H9 (cell line): Measurements from ENCODE around the gene RPE65. TPM values are rescaled to one million over a fixed set of nuclear protein-coding genes. Genes with fewer than 3 reads are reported as not detected.

Experiments used
- DNase-seq: peaks from one replicate; pipeline ENCODE4 v3.0.0-alpha.2; 2017
- H2AFZ ChIP-seq: one replicate; pipeline ENCODE4 v1.6.1; 2013; ENCODE audit warnings: mild to moderate bottlenecking, low read length, control low read depth, moderate library complexity
- H2AK5ac ChIP-seq: 2 replicates; pipeline ENCODE4 v1.6.1; 2013; ENCODE audit warnings: low read length, control low read depth, mixed read lengths; ENCODE audit not compliant: insufficient read length
- H2BK120ac ChIP-seq: one replicate; pipeline ENCODE4 v1.6.1; 2013; ENCODE audit warnings: low read depth, mild to moderate bottlenecking, low read length, control low read depth, inconsistent platforms; ENCODE audit not compliant: poor library complexity, severe bottlenecking
- H2BK12ac ChIP-seq: 2 replicates; pipeline ENCODE4 v1.6.1; 2013; ENCODE audit warnings: low read length, control low read depth, mixed read lengths, low read depth; ENCODE audit not compliant: insufficient read length
- H2BK15ac ChIP-seq: 2 replicates; pipeline ENCODE4 v1.6.1; 2013; ENCODE audit warnings: low read depth, low read length, control low read depth
- H2BK20ac ChIP-seq: one replicate; pipeline ENCODE4 v1.6.1; 2013; ENCODE audit warnings: low read depth, mild to moderate bottlenecking, low read length, control low read depth, inconsistent platforms; ENCODE audit not compliant: poor library complexity, severe bottlenecking
- H2BK5ac ChIP-seq: 2 replicates; pipeline ENCODE4 v1.6.1; 2013; ENCODE audit warnings: low read length, control low read depth, mixed read lengths; ENCODE audit not compliant: insufficient read length
- H3K14ac ChIP-seq: 2 replicates; pipeline ENCODE4 v1.6.1; 2013; ENCODE audit warnings: low read length, control low read depth; ENCODE audit not compliant: insufficient read depth
- H3K18ac ChIP-seq: 2 replicates; pipeline ENCODE4 v1.6.1; 2013; ENCODE audit warnings: low read depth, mild to moderate bottlenecking, mixed read lengths, low read length, control low read depth; ENCODE audit not compliant: insufficient read length
- H3K23ac ChIP-seq: 2 replicates; pipeline ENCODE4 v1.6.1; 2013; ENCODE audit warnings: low read length, control low read depth, mixed read lengths, low read depth; ENCODE audit not compliant: insufficient read length
- H3K23me2 ChIP-seq: 2 replicates; pipeline ENCODE4 v1.6.1; 2013; ENCODE audit warnings: low read depth, mild to moderate bottlenecking, mixed read lengths, low read length, control low read depth; ENCODE audit not compliant: insufficient read length, poor library complexity, severe bottlenecking
- H3K27ac ChIP-seq: 2 replicates; pipeline ENCODE4 v1.5.1; 2013; ENCODE audit warnings: low read length, control low read depth, mixed read lengths, low read depth; ENCODE audit not compliant: insufficient read length
- H3K27me3 ChIP-seq: 2 replicates; pipeline ENCODE4 v1.6.1; 2013; ENCODE audit warnings: low read length, control low read depth, inconsistent platforms; ENCODE audit not compliant: insufficient read depth
- H3K4ac ChIP-seq: 2 replicates; pipeline ENCODE4 v1.6.1; 2013; ENCODE audit warnings: low read depth, mild to moderate bottlenecking, control low read depth, inconsistent platforms, low read length, moderate library complexity
- H3K4me1 ChIP-seq: 2 replicates; pipeline ENCODE4 v1.6.1; 2013; ENCODE audit warnings: low read length, control low read depth, inconsistent platforms; ENCODE audit not compliant: insufficient read depth
- H3K4me2 ChIP-seq: 2 replicates; pipeline ENCODE4 v1.6.1; 2013; ENCODE audit warnings: low read length, control low read depth, mixed read lengths; ENCODE audit not compliant: insufficient read length, insufficient read depth
- H3K56ac ChIP-seq: 2 replicates; pipeline ENCODE4 v1.6.1; 2013; ENCODE audit warnings: low read depth, mild to moderate bottlenecking, mixed read lengths, low read length, control low read depth; ENCODE audit not compliant: insufficient read length
- H3K79me1 ChIP-seq: 2 replicates; pipeline ENCODE4 v1.6.1; 2013; ENCODE audit warnings: low read depth, mild to moderate bottlenecking, moderate library complexity, low read length, control low read depth, inconsistent platforms; ENCODE audit not compliant: insufficient read depth, poor library complexity, severe bottlenecking
- H3K79me2 ChIP-seq: 2 replicates; pipeline ENCODE4 v1.6.1; 2013; ENCODE audit warnings: low read length, control low read depth, inconsistent platforms; ENCODE audit not compliant: insufficient read depth
- H3K9ac ChIP-seq: 2 replicates; pipeline ENCODE4 v1.6.1; 2013; ENCODE audit warnings: low read length, control low read depth, mixed read lengths; ENCODE audit not compliant: insufficient read length; ENCODE audit errors: extremely low read depth
- H3K9me3 ChIP-seq: one replicate; pipeline ENCODE4 v1.6.1; 2013; ENCODE audit warnings: low read depth, low read length, inconsistent platforms; ENCODE audit not compliant: control insufficient read depth
- H3T11ph ChIP-seq: one replicate; pipeline ENCODE4 v1.6.1; 2013; ENCODE audit warnings: mild to moderate bottlenecking, low read length, control low read depth, inconsistent platforms
- H4K20me1 ChIP-seq: one replicate; pipeline ENCODE4 v1.6.1; 2013; ENCODE audit not compliant: control insufficient read depth, insufficient read length, insufficient read depth
- H4K5ac ChIP-seq: 2 replicates; pipeline ENCODE4 v1.6.1; 2013; ENCODE audit warnings: low read depth, mild to moderate bottlenecking, mixed read lengths, low read length, control low read depth; ENCODE audit not compliant: insufficient read length
- H4K8ac ChIP-seq: replicated peaks from 2 replicates; pipeline ENCODE4 v1.6.1; 2013; ENCODE audit warnings: low read length, control low read depth, mixed read lengths, low read depth; ENCODE audit not compliant: insufficient read length
- H4K91ac ChIP-seq: 2 replicates; pipeline ENCODE4 v1.6.1; 2013; ENCODE audit warnings: low read depth, mild to moderate bottlenecking, moderate library complexity, mixed read lengths, low read length, control low read depth; ENCODE audit not compliant: insufficient read length
- H3K27ac Mint-ChIP-seq, 3 experiments: 2 replicates in 2 of 3; 3 replicates in 1 of 3; pipeline ENCODE4 v1.8.0; 2020 to 2021; ENCODE audit warnings: mixed read lengths in 3 of 3, mild to moderate bottlenecking in 1 of 3, moderate library complexity in 1 of 3
- H3K27me3 Mint-ChIP-seq: 2 replicates; pipeline ENCODE4 v1.8.0; 2021; ENCODE audit warnings: low read depth, mild to moderate bottlenecking, moderate library complexity, mixed read lengths
- H3K36me3 Mint-ChIP-seq, 3 experiments: 2 replicates in 2 of 3; 3 replicates in 1 of 3; pipeline ENCODE4 v1.8.0; 2020 to 2021; ENCODE audit warnings: low read depth in 3 of 3, mixed read lengths in 3 of 3; ENCODE audit not compliant: insufficient read depth in 1 of 3
- H3K4me1 Mint-ChIP-seq, 2 experiments: 2 replicates each; pipeline ENCODE4 v1.8.0; 2020; ENCODE audit warnings: mixed read lengths in 2 of 2
- H3K4me3 Mint-ChIP-seq, 2 experiments: 2 replicates in 1 of 2; 3 replicates in 1 of 2; pipeline ENCODE4 v1.8.0; 2020 to 2021; ENCODE audit warnings: mild to moderate bottlenecking in 2 of 2, mixed read lengths in 2 of 2, moderate library complexity in 1 of 2
- H3K9me3 Mint-ChIP-seq, 2 experiments: 2 replicates in 1 of 2; 3 replicates in 1 of 2; pipeline ENCODE4 v1.8.0; 2020; ENCODE audit warnings: mild to moderate bottlenecking in 2 of 2, mixed read lengths in 2 of 2, moderate library complexity in 1 of 2
- CTCF ChIP-seq: fragments of 200-600 bp; sonication (generic); conservative IDR thresholded peaks from 3 replicates; pipeline ENCODE4 v1.8.0; 2021; ENCODE audit warnings: antibody characterized with exemption, mild to moderate bottlenecking
- WGBS: extraction: QIAGEN DNeasy Blood & Tissue Kit; methylation state at CpG from one replicate; pipeline ENCODE4 v1.1.7; 2013; ENCODE audit warnings: missing lambda C conversion rate, low lambda C conversion rate, mixed read lengths; ENCODE audit not compliant: insufficient read length; ENCODE audit errors: extremely low coverage; 5-methylcytosine and 5-hydroxymethylcytosine counted together
- total RNA-seq: library from RNA; stranded (reverse); gene quantifications from 2 replicates; pipeline ENCODE4 v1.2.1, GENCODE V29; 2021

The RPE65 gene
- total RNA-seq, 1 experiment from 2014 or later: not detected

GRCh38 chr1:68442822-68443556 lies 6.8 kb downstream of the RPE65 start:
- H3K9ac ChIP-seq: no peak overlapping the region
- no peak overlapping the region for H4K5ac ChIP-seq
- H3K4ac ChIP-seq: no peak overlapping the region
- H3K27me3 ChIP-seq: no peaks in the 10 kb centered on the region
- H3K23me2 ChIP-seq: no peaks in the 10 kb centered on the region
- no peaks in the 10 kb centered on the region for H4K20me1 ChIP-seq
- H2BK120ac ChIP-seq: no peak overlapping the region
- H3K56ac ChIP-seq: no peak overlapping the region
- no peak overlapping the region for H3K14ac ChIP-seq
- H4K91ac ChIP-seq: no peak overlapping the region
- no peak overlapping the region for H3K4me3 Mint-ChIP-seq
- no peak overlapping the region for H3K27ac ChIP-seq
- H2BK20ac ChIP-seq: no peak overlapping the region
- H3K4me1 Mint-ChIP-seq: peaks cover 10 to 11% of the 10 kb centered on the region in 2 experiments
- WGBS: no CpG with 5 or more reads among the region's 5 CpGs
- no peaks in the 10 kb centered on the region for H3K36me3 Mint-ChIP-seq
- no peak overlapping the region for H3K18ac ChIP-seq
- no peak overlapping the region for H2AK5ac ChIP-seq
- H2AFZ ChIP-seq: no peak overlapping the region
- no peak overlapping the region for H2BK15ac ChIP-seq
- no peak overlapping the region for H4K8ac ChIP-seq
- H3K79me1 ChIP-seq: no peaks in the 10 kb centered on the region
- H3K4me1 ChIP-seq: no peaks in the 10 kb centered on the region
- no peaks in the 10 kb centered on the region for H3K79me2 ChIP-seq
- no peak overlapping the region for H3K4me2 ChIP-seq
- DNase-seq: peak; percentile 35
- H2BK12ac ChIP-seq: no peak overlapping the region
- peak; percentile 77 for TF ChIP-seq CTCF
- no peak overlapping the region for H2BK5ac ChIP-seq
- H3K9me3 Mint-ChIP-seq: no peaks in the 10 kb centered on the region
- no peak overlapping the region for H3T11ph ChIP-seq
- no peaks in the 10 kb centered on the region for H3K27me3 Mint-ChIP-seq
- H3K27ac Mint-ChIP-seq: no peak overlapping the region
- H3K23ac ChIP-seq: no peak overlapping the region
- H3K9me3 ChIP-seq: no peaks in the 10 kb centered on the region
